K562 (cell line): ENCODE results near the gene MLLT3. TPM values are rescaled to one million over a fixed set of nuclear protein-coding genes. Genes with fewer than 3 reads are reported as not detected.

Experiments used
- ATAC-seq: fragments of 200-7000 bp; cut with Tn5 transposase; 3 replicates; pipeline ENCODE4 v1.9.1; 2020; ENCODE audit warnings: moderate library complexity
- BruUV-seq: library from RNA; stranded (reverse); fragments of 400-500 nt; replicated peaks from 2 replicates; lab custom pipeline; 2021; lab: Mats Ljungman, UMichigan
- CTCF ChIA-PET: fragments of 300-600 bp; formaldehyde crosslinking; extraction: SDS; loops from one replicate; lab custom pipeline; 2021; ENCODE audit warnings: low intra/inter-chr PET ratio; lab: Yijun Ruan, JAX
- POLR2A ChIA-PET: fragments of 300-600, 350-650 bp; sonication (Branson Sonifier 250); formaldehyde crosslinking; extraction: SDS; loops from one replicate; lab custom pipeline; 2021; ENCODE audit warnings: antibody characterized with exemption, inconsistent platforms; lab: Yijun Ruan, JAX
- DNase-seq, 4 experiments: peaks; one replicate each; pipeline versions ENCODE4 v3.0.0 to v3.0.0-alpha.2; 2011 to 2018; ENCODE audit warnings: low spot score in 3 of 4, mixed read lengths in 3 of 4; ENCODE audit errors: extremely low read depth in 1 of 4
- FAIRE-seq: peaks from 2 replicates; lab custom pipeline; 2011; peaks lifted over from hg19 to GRCh38; lab: Jason Lieb, UNC
- H2AFZ ChIP-seq: 2 replicates; pipeline ENCODE4 v1.6.0; 2011; ENCODE audit warnings: low read depth, low read length, control low read depth, inconsistent platforms
- H3K27ac ChIP-seq: fragments of 200-600 bp; 3 replicates; pipeline ENCODE4 v1.8.0; 2011; ENCODE audit warnings: low read depth, mild to moderate bottlenecking, control low read depth, inconsistent platforms, low read length, moderate library complexity, mixed read lengths; ENCODE audit errors: extremely low read depth
- H3K27me3 ChIP-seq, 2 experiments: fragments of 300-600 bp in 1 of 2; 2 replicates in 1 of 2; 3 replicates in 1 of 2; pipeline versions ENCODE4 v1.6.0 to v1.8.0; 2011; ENCODE audit warnings: inconsistent platforms in 2 of 2, low read length in 2 of 2, mild to moderate bottlenecking in 1 of 2, mixed read lengths in 1 of 2, moderate library complexity in 1 of 2; ENCODE audit not compliant: control insufficient read depth in 2 of 2, insufficient read depth in 2 of 2
- H3K36me3 ChIP-seq: fragments of 300-600 bp; 3 replicates; pipeline ENCODE4 v1.8.0; 2011; ENCODE audit warnings: mild to moderate bottlenecking, low read length, inconsistent platforms; ENCODE audit not compliant: control insufficient read depth, insufficient read depth
- H3K4me1 ChIP-seq, 2 experiments: fragments of 200-600 bp in 1 of 2; replicated peaks in 1 of 2; 2 replicates in 1 of 2; 3 replicates in 1 of 2; pipeline versions ENCODE4 v1.5.1 to v1.8.0; 2011; ENCODE audit warnings: inconsistent platforms in 2 of 2, low read length in 2 of 2, mild to moderate bottlenecking in 1 of 2, mixed read lengths in 1 of 2, moderate library complexity in 1 of 2; ENCODE audit not compliant: control insufficient read depth in 2 of 2, insufficient read depth in 2 of 2
- H3K4me2 ChIP-seq: 2 replicates; pipeline ENCODE4 v1.6.1; 2011; ENCODE audit warnings: low read length, control low read depth, inconsistent platforms, mixed read lengths; ENCODE audit not compliant: insufficient read depth
- H3K4me3 ChIP-seq: fragments of 200-600 bp; sonication (generic), shearing (Covaris generic); 2 replicates; pipeline ENCODE4 v1.5.1; 2016; ENCODE audit warnings: control low read depth, inconsistent platforms
- H3K79me2 ChIP-seq: fragments of 200-600 bp; 3 replicates; pipeline ENCODE4 v1.8.0; 2011; ENCODE audit warnings: low read length, inconsistent platforms; ENCODE audit not compliant: control insufficient read depth, insufficient read depth
- H3K9ac ChIP-seq, 2 experiments: 2 replicates each; pipeline versions ENCODE4 v1.6.0 to v1.6.1; 2011; ENCODE audit warnings: low read depth in 2 of 2, low read length in 2 of 2, control low read depth in 1 of 2, inconsistent platforms in 1 of 2, mild to moderate bottlenecking in 1 of 2, mixed read lengths in 1 of 2; ENCODE audit not compliant: insufficient read depth in 1 of 2
- H3K9me1 ChIP-seq: one replicate; pipeline ENCODE4 v1.6.0; 2011; ENCODE audit warnings: inconsistent platforms, mild to moderate bottlenecking, low read length, moderate library complexity; ENCODE audit not compliant: control insufficient read depth, insufficient read depth
- H3K9me3 ChIP-seq: replicated peaks from 2 replicates; pipeline ENCODE4 v1.5.1; 2011; ENCODE audit warnings: low read depth, low read length, inconsistent platforms; ENCODE audit not compliant: control insufficient read depth, insufficient read depth
- H4K20me1 ChIP-seq: replicated peaks from 2 replicates; pipeline ENCODE4 v1.6.1; 2011; ENCODE audit warnings: low read length, inconsistent platforms, mixed read lengths; ENCODE audit not compliant: control insufficient read depth, insufficient read depth
- TAF9B ChIP-seq: fragments of 450-650 bp; IDR thresholded peaks from 2 replicates; pipeline ENCODE4 v1.6.1; 2018; ENCODE audit warnings: mild to moderate bottlenecking; ENCODE audit not compliant: partially characterized antibody
- ZNF695 ChIP-seq: fragments of 450-650 bp; formaldehyde crosslinking; IDR thresholded peaks from 2 replicates; pipeline ENCODE4 v1.4.0; 2020; ENCODE audit warnings: mild to moderate bottlenecking, moderate library complexity
- WGBS: fragments of 100-300 bp; shearing (Covaris generic); methylation state at CpG from one replicate; pipeline ENCODE4 v1.1.6; 2016; ENCODE audit warnings: low coverage, mixed read lengths; ENCODE audit not compliant: insufficient coverage; ENCODE audit errors: missing lambda C conversion rate; 5-methylcytosine and 5-hydroxymethylcytosine counted together
- in situ Hi-C: fragments of 300-500 bp; cut with MboI; formaldehyde crosslinking; loops from 4 replicates; pipeline ENCODE4 v1.15.0; 2018; ENCODE audit warnings: inconsistent platforms, mixed read lengths
- intact Hi-C: fragments of 100-400 bp; cut with micrococcal nuclease; formaldehyde crosslinking; loops from 2 replicates; pipeline ENCODE4 v1.14.2; 2022
- polyA plus RNA-seq, 8 experiments: library from polyadenylated mRNA; depleted of rRNA in 4 of 8; stranded (reverse) in 5 of 8; unstranded in 3 of 8; fragments of >200 nt; fragmentation: Nextera tagmentation in 2 of 8; fragmentation: Illumina TruSeq in 1 of 8; extraction: Ambion mirVana in 2 of 8; extraction: Trizol in 1 of 8; gene quantifications; 2 replicates each; pipeline versions ENCODE4 v1.2.1 to v1.2.3, GENCODE V29; 2011 to 2014; ENCODE audit warnings: inconsistent platforms in 1 of 8, missing spikeins in 1 of 8
- total RNA-seq, 7 experiments: library from RNA; depleted of rRNA in 6 of 7; stranded (reverse); fragments of >200 nt in 6 of 7; fragmentation: Illumina TruSeq in 2 of 7; extraction: Trizol in 2 of 7; gene quantifications; 2 replicates each; pipeline versions ENCODE4 v1.2.1 to v1.2.3, GENCODE V29; 2011 to 2021; ENCODE audit warnings: low replicate concordance in 1 of 7
- TF ChIP-seq, protein P1 (sequence below): fragments of 450-650 bp; IDR thresholded peaks from 2 replicates; pipeline ENCODE4 v1.6.1; 2016; ENCODE audit warnings: low read depth
- TF ChIP-seq, protein P2 (sequence below): fragments of 250-450 bp; sonication (Bioruptor Pico); IDR thresholded peaks from 2 replicates; pipeline ENCODE4 v1.8.0; 2022; ENCODE audit warnings: moderate library complexity, mild to moderate bottlenecking, inconsistent platforms
- TF ChIP-seq, protein P3 (sequence below): fragments of 250-450 bp; sonication (Bioruptor Pico); IDR thresholded peaks from 2 replicates; pipeline ENCODE4 v1.8.0; 2022; ENCODE audit warnings: moderate library complexity, mild to moderate bottlenecking, inconsistent platforms

MLLT3 gene
- total and polyA plus RNA-seq, 9 of the 15 experiments (the other 6 are each of a cell fraction or from before 2014, with no cell fraction given), result 0.07 to 0.42 (median 0.22) TPM; not detected in 4

DNA sequence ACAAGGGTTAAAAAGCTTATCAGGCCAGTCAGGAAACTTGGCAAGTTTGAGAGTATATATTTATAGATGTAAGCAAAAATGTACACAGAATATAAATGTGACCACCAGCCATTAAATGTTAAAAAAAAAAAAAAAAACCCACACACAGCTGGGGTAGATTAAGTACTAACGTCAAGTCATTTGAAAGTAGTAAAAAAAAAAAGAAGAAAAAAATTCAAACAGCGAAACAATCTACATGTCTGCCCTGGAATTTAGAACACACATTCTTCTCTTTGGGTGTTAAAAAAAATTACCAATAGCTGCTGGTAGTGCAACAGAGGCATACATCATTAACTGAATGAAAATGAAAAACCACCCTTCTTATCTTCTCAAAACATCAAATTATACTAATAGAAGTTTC, 269.7 kb downstream of the MLLT3 start:
- intact Hi-C loops, result no loop called here
- H3K27ac ChIP-seq, result no peak overlapping the region
- H3K36me3 ChIP-seq, result no peaks in the 10 kb centered on the region
- 0% methylated on average over 2 of the region's 2 CpGs for WGBS
- H4K20me1 ChIP-seq, result no peaks in the 10 kb centered on the region
- H3K4me1 ChIP-seq, result no peaks in the 10 kb centered on the region
- no peaks in the 10 kb centered on the region for H3K9me1 ChIP-seq
- H3K4me3 ChIP-seq, result no peak overlapping the region
- FAIRE-seq, result no peak
- POLR2A ChIA-PET, result no interaction called here
- no peak overlapping the region for H2AFZ ChIP-seq
- TF ChIP-seq, protein P1, sequence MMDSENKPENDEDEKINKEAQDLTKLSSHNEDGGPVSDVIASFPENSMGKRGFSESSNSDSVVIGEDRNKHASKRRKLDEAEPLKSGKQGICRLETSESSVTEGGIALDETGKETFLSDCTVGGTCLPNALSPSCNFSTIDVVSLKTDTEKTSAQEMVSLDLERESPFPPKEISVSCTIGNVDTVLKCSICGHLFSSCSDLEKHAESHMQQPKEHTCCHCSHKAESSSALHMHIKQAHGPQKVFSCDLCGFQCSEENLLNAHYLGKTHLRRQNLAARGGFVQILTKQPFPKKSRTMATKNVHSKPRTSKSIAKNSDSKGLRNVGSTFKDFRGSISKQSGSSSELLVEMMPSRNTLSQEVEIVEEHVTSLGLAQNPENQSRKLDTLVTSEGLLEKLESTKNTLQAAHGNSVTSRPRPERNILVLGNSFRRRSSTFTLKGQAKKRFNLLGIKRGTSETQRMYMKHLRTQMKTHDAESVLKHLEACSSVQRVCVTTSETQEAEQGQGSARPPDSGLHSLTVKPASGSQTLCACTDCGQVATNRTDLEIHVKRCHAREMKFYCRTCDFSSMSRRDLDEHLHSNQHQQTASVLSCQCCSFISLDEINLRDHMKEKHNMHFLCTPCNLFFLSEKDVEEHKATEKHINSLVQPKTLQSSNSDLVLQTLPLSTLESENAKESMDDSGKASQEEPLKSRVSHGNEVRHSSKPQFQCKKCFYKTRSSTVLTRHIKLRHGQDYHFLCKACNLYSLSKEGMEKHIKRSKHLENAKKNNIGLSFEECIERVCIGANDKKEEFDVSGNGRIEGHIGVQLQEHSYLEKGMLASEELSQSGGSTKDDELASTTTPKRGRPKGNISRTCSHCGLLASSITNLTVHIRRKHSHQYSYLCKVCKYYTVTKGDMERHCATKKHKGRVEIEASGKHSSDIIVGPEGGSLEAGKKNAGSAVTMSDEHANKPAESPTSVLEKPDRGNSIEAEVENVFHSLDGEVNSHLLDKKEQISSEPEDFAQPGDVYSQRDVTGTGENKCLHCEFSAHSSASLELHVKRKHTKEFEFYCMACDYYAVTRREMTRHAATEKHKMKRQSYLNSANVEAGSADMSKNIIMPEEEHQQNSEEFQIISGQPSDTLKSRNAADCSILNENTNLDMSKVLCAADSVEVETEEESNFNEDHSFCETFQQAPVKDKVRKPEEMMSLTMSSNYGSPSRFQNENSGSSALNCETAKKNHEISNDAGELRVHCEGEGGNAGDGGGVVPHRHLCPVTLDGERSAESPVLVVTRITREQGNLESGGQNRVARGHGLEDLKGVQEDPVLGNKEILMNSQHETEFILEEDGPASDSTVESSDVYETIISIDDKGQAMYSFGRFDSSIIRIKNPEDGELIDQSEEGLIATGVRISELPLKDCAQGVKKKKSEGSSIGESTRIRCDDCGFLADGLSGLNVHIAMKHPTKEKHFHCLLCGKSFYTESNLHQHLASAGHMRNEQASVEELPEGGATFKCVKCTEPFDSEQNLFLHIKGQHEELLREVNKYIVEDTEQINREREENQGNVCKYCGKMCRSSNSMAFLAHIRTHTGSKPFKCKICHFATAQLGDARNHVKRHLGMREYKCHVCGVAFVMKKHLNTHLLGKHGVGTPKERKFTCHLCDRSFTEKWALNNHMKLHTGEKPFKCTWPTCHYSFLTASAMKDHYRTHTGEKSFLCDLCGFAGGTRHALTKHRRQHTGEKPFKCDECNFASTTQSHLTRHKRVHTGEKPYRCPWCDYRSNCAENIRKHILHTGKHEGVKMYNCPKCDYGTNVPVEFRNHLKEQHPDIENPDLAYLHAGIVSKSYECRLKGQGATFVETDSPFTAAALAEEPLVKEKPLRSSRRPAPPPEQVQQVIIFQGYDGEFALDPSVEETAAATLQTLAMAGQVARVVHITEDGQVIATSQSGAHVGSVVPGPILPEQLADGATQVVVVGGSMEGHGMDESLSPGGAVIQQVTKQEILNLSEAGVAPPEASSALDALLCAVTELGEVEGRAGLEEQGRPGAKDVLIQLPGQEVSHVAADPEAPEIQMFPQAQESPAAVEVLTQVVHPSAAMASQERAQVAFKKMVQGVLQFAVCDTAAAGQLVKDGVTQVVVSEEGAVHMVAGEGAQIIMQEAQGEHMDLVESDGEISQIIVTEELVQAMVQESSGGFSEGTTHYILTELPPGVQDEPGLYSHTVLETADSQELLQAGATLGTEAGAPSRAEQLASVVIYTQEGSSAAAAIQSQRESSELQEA, result no peak
- TF ChIP-seq, protein P2, sequence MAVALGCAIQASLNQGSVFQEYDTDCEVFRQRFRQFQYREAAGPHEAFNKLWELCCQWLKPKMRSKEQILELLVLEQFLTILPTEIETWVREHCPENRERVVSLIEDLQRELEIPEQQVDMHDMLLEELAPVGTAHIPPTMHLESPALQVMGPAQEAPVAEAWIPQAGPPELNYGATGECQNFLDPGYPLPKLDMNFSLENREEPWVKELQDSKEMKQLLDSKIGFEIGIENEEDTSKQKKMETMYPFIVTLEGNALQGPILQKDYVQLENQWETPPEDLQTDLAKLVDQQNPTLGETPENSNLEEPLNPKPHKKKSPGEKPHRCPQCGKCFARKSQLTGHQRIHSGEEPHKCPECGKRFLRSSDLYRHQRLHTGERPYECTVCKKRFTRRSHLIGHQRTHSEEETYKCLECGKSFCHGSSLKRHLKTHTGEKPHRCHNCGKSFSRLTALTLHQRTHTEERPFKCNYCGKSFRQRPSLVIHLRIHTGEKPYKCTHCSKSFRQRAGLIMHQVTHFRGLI (CRISPR knock-in tag), result no peak
- TF ChIP-seq, protein P3, sequence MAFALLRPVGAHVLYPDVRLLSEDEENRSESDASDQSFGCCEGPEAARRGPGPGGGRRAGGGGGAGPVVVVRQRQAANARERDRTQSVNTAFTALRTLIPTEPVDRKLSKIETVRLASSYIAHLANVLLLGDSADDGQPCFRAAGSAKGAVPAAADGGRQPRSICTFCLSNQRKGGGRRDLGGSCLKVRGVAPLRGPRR (CRISPR knock-in tag), result no peak
- TF ChIP-seq TAF9B (no peak), ZNF695 (CRISPR knock-in tag) (no peak)
- TF ChIP-seq, all 486 proteins: peak for 0
- Histone ChIP-seq H3K79me2 (no peaks in the 10 kb centered on the region), H3K27me3 (no peaks in the 10 kb centered on the region), H3K9me3 (no peaks in the 10 kb centered on the region), H3K9ac (no peak overlapping the region), H3K4me2 (no peak overlapping the region)
- in situ Hi-C loops, result no loop called here
- DNase-seq, result no peak
- no peak for ATAC-seq
- CTCF ChIA-PET, result no interaction called here
- no TSS peak for BruUV-seq
